AG09319 (cell line): ENCODE measurements around the gene NAA20.

Source experiments
- DNase-seq: peaks from one replicate; pipeline ENCODE4 v3.0.0-alpha.2; 2010; ENCODE audit warnings: low read depth; ENCODE audit errors: extremely low read depth
- TF ChIP-seq, protein P1 (sequence below): IDR thresholded peaks from 2 replicates; pipeline ENCODE4 v1.5.1; 2011; ENCODE audit warnings: low read depth, mild to moderate bottlenecking, inconsistent platforms, low read length, moderate library complexity

Gene NAA20

DNA sequence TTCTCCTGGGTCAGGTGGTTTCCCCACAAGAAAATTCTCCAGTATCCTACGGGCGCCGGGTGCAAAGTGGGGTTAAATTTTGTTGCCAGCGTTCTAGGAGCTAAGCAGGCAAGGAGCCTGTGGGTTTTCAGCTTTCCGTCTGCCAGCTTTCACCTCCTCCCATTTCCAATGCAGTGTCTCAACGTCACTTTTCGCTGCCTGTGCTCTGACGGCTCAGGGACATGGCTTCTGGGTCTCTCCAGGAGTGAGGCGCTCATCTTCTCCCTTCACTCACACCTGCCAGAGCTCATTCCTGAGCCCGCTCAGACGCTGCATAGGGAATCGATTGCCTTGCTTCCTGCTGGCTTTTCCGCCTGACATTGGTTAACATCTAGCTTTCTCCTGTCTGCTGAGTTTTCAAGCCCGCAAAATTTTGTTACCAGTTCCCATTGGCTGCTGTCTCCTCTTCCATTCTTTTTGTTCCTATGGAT is 7.3 kb upstream of the NAA20 start:
- TF ChIP-seq, protein P1, sequence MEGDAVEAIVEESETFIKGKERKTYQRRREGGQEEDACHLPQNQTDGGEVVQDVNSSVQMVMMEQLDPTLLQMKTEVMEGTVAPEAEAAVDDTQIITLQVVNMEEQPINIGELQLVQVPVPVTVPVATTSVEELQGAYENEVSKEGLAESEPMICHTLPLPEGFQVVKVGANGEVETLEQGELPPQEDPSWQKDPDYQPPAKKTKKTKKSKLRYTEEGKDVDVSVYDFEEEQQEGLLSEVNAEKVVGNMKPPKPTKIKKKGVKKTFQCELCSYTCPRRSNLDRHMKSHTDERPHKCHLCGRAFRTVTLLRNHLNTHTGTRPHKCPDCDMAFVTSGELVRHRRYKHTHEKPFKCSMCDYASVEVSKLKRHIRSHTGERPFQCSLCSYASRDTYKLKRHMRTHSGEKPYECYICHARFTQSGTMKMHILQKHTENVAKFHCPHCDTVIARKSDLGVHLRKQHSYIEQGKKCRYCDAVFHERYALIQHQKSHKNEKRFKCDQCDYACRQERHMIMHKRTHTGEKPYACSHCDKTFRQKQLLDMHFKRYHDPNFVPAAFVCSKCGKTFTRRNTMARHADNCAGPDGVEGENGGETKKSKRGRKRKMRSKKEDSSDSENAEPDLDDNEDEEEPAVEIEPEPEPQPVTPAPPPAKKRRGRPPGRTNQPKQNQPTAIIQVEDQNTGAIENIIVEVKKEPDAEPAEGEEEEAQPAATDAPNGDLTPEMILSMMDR, result no peak
- DNase-seq, result no peak

DNA sequence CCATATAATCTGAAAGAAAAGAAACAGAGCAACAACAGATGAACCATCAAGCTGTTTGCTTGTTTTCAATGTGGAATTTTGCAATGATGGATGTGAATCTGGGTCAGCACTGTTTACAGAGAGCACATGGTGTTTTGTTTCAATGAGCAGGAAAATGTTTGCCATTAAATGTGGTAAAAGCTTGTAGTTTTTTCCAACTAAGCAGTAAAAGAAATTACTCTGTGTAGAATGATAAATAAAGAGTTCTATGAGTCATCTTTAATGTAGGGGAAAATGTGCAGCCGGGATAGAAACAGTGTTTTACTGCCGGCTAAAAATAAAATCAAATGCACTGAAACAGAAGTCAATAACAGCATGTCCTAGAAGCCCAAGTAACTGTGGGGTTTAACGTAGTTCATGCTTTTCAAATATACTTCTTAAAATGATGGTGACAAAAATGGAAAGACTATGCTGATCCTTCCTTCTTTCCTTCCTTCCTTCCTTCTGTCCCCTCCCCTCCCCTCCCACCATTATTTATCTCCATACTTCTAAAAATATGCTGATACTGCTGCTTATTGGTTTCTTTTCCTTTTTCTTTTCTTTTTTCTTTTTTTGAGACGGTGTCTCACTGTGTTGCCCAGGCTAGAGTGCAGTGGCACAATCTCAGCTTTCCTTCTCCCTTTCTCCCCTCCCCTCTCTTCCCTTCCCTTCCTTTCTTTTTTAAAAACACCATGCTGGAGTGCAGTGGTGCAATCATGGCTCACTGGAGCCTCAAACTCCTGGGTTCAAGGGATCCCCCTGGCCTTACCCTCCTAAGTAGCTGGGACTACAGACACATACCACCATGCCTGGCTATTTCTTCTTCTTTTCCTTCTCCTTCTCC is 6.3 kb upstream of the NAA20 start:
- TF ChIP-seq, protein P1, result no peak
- DNase-seq, result peak; percentile 38

DNA sequence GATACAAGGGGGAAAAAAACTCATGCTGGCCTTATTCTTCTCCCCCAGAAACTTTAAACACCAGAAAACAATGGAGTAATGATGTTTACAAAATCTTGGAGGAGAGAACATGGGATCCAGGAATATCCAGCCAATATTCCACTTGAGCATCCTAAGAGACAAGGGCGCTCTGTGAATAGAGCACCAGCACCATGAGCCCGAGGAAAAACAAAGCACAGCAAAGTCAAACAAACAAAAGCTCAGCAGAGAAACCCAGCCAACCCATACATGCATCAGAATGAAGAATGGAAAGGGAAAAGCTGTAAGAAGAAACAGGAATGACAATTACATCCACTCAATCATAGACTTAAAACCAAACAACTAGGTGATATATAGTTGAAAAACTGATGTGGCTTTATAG is 4.6 kb upstream of the NAA20 start:
- TF ChIP-seq, protein P1, result no peak
- no peak for DNase-seq

DNA sequence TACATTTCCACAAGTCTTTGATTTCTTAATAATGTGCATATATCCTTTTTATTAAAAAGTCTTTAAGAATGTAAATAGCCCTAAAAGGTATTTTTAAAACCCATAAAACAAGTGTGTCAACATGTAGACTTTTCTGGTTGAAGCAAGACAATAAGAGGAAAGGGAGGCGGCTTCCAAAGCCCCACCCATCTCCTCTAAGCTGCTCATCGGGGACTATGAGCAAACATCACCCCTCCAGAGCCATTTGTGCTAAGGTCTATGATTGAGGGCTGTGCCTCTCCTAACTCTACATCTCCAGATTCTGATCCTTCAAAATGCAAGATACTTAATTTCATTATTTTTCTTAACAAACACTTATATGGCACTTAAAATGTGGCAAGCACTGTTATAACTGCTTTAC is 2.5 kb upstream of the NAA20 start:
- no peak for DNase-seq
- TF ChIP-seq, protein P1, result no peak

DNA sequence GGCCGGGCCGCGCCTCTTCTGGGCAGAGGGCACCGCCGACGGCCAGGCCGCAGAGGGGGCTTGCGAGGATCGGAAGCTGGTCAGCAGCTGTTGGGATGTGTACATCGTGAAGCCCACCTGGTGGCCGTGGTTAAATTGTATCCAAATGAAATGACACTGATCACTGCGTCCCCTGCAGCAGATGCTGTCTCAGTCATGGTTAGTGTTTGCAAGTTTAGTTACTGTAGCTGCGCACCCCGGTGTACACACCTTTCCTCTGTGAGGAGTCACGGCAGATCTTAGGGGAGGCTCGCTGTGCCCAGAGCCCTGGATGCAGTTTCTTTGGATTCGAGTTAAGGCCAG is 653 bp downstream of the NAA20 start:
- TF ChIP-seq, protein P1, result no peak
- DNase-seq, result no peak

DNA sequence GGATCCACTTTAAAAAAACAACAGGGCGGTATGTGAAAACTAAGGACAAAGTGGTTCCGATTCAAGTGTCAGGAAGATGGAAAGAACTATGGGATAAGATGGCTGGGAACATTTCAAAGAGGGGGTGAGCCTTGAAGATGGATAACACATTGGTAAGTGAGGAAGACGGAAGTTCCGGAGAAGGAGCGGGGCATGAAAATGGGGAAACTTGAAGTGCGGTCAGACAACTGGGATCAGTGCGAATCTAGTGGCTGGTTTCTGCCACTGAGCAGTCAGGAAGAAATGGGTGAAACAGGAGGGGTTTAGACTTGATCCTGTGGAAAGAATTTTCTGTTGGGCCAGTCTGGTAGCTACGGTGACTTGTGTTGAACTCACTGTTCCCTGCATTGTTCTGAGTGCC is 1.2 kb downstream of the NAA20 start:
- TF ChIP-seq, protein P1, result no peak
- DNase-seq, result no peak

DNA sequence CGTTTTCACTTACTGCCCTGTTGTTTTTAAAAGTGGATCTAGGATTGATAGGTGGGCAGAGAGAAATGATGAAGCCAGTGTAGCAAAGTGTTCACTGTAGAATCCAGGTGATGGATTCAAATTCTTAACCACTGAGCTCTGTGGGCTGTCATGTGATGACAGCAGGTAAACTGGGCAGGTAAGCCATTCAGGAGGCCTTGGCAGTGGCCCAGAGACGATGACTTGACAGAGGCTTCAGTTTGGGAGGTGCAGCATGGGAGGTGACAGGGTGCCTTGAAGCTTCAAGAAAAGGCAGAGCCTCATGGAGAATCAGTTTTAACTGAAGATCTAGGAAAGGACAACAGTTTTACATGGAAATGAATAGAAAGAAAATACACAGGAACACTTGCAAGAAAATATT is 2.0 kb downstream of the NAA20 start:
- no peak for DNase-seq
- TF ChIP-seq, protein P1, result no peak
